GM18867 (cell line): ENCODE measurements around the gene SPDYE1.
"Not testable (repeated sequence)": the region's sequence is repeated elsewhere in the genome, so short reads cannot be mapped to it uniquely, and the experiment has no call there.

Experiments used
- ATAC-seq: cut with Tn5 transposase; IDR thresholded peaks from one replicate; pipeline ENCODE4 v1.9.1; 2021; ENCODE audit warnings: mild to moderate bottlenecking, moderate library complexity; ENCODE audit not compliant: unreplicated experiment

SPDYE1 gene, protein sequence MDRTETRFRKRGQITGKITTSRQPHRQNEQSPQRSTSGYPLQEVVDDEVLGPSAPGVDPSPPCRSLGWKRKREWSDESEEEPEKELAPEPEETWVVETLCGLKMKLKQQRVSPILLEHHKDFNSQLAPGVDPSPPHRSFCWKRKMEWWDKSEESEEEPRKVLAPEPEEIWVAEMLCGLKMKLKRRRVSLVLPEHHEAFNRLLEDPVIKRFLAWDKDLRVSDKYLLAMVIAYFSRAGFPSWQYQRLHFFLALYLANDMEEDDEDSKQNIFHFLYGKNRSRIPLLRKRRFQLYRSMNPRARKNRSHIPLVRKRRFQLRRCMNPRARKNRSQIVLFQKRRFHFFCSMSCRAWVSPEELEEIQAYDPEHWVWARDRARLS

DNA sequence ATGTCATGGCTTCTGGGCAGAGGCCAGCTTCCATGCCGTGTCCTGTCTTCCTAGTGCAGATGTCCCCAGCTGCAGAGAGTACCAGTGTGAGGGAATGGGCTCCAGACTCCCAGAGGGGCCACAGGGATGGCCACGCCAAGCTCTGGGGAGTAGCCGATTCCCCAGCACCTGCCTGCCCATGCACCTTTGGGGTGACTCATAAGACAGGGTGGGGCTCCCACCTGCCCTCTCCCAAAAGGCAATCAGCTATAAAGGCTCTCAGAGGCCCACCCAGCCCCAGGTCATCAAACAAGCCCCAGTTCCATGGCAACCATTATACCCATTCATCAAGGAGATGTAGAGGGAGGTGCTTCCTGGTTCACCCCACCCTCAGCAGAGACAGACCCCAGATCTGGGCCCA, at the start of gene SPDYE1:
SPDYE1 (plus strand) TSS at position 366 of the 400 bp plus-strand sequence. CDS start 2,053 bp downstream, outside the sequence.
- ATAC-seq: not testable (repeated sequence)

DNA sequence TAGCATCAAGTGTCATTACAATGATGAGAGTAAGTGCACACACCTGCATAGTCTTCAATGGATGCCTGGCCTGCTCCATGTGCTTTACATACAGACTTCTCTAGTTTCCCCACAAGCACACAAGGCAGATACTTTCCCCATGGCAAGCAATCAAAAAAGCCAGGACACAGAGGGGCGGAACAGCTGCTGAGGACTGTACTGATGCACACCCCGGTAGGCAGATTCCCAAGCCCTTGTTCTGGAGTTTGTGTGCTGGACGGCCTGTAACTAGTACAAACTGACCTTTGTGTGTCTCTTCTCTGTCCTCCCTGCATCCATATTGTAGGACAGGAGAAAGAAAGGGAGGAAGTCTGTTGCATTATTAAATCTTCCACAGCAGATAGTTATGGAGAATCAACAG, 45.7 kb upstream of the SPDYE1 start:
- no peak for ATAC-seq

DNA sequence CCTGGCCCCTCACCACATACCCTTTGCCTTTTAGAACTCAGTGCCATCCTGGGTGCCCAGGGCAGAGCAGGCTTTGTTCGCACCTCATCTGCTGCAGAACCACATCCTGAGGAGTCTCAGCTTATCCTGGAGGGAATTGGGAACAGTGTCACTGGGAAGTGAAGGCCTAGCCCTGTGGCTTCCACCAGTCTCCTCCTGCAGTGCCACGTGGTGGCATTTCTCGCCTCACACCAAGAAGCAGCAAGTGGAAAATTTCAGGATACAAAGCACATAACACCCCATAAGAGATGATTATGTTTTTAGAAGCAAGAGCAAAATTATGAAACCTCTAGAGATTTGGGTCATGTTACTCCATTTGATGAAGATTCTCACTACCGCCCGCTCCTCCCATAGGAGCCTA, 44.6 kb upstream of the SPDYE1 start:
- ATAC-seq: no peak

DNA sequence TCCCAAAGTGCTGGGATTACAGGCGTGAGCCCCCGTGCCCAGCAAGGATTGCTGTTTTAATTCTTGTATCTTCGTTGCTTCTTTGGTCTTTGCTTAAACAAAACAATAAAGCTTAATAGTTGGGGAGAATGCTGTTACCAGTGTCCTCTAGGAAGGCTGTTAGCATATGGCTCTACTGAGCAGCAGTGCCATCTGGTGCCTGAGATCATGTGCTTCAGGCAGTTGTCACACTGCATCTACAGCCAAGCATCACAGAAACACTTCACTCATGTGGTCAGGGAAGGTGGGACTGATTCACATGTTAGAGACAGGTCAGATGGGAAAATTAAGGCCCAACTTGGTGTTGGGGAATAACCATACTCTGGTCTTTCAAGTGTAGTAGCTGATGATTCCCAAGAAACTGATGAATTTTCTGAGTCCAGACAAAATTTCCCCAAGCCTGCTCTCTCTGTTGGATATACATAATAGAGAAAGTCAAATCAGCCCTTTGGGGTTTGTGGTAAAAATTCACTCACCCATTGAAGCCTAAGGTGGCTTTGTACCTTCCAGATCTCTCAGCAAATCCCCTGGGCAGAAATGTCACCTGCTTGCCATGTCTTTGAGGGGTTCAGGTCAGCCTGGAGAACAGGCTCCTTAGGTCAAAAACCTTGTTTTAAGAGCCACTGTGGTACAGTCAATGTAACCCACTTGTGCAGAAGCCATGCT, 43.0 kb upstream of the SPDYE1 start:
- peak; percentile 55 for ATAC-seq

DNA sequence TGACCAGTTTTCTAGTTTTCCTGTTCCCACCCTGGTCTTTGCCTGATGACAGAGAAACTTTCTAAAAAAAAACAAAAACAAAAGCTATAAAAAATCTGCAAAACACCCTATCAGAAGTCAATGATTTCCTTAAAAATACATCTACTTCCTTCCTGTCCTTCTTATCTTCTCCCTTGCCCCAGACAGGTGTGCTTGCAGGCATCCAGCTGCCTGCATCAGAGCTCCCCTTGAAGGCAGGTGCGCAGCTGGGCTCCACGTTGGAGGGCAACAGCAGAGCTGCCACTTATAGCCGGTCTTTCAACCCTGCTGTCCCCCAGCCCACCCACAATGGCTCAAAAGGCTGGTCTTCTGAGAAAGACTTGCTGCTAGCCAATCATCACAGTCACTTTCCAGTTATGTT, 41.7 kb upstream of the SPDYE1 start:
- no peak for ATAC-seq

DNA sequence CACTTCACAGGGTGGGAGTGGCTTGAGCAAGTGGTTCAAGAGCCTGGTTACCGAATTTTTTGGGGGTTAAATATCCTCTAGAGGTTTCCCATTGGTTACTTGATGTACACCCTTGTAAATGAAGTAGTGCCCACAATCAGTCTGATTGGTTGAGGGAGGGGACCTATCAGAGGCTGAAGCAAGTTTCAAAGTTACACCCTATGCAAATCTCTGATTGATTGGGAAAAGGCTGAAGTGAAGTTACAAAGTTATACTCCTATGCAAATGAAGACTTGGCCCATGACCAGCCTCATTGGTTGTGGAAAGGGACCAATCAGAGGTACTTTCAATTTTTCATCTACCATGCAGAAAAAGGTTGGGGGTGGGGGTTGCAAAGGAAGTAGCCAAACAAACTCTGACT, 36.8 kb upstream of the SPDYE1 start:
- no peak for ATAC-seq

DNA sequence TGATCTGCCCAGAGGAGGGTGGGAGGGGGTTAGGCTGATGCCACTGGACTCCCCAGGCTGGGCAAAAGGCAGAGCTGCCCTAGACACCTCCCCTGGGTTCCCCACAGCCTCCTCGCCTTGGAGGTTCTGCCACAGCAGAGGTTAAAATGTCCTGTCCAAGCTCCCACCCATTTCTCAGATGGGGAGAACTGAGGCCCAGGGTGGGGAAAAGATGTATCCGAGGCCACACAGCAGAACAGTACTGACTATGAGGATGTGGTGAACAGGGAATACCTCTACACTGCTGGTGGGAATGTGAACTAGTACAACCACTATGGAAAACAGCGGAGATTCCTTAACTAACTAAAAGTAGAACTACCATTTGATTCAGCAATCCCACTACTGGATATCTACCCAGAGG, 31.3 kb upstream of the SPDYE1 start:
- not testable (repeated sequence) for ATAC-seq

DNA sequence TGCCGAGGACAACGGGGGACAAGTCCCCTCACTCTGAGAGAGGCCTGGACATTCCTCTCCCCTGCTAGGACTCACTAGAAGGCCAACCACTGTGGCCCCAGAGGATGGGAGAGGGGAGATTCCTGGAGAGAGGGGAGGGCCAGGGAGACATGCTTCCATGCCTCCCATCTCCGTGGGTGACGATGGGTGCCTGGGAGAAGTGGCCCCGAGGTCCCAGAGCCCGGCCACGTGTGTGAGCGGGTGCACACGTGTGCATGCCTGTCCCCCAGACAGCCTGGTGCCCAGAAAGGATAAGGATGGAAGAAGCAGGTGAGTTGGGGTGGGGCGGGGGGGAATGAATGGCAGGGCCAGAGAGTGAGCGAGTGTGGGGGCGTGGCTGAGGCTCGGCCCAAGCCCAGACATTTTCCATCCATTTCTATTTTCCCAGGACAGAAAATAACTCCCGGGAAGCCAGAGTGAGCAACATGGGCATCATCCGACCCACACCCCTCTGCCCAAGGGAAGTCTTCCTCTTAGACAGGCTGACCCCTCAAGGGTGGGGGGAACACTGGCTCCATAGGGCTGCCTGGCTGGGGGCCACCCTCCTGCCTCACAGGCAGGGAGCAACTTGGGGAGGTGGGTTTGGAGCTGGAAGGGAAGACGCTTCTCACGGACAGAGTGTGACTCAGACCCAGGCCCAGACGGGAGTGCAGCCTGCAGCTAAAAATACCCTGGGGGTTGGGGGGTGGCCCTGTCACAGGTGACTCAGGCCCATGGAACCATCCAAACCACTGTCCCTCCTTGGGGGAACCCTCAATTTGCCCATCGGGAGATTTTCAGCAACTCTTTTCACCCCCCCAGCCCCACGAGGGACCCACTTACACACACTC, 29.3 kb upstream of the SPDYE1 start:
- ATAC-seq: not testable (repeated sequence)

DNA sequence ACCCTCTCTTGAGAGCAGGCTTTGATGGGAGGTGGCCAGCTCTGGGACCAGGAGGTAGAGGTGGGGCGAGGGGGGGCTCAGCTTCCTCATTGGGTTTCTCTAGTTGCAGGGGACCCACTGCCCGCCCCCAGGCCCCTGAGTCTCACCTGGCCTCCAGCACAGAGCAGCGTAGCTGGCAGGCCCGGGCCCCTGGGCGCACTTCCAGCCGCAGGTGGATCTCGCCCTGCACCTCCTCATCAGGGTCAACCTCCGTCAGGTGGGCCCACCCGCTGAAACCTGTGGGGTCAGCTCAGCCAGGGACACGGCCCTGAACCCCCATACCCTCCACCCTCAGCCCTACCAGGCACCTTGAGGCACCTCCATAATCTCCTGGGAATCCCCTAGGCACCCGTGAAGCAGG, 28.1 kb upstream of the SPDYE1 start:
- ATAC-seq: not testable (repeated sequence)

DNA sequence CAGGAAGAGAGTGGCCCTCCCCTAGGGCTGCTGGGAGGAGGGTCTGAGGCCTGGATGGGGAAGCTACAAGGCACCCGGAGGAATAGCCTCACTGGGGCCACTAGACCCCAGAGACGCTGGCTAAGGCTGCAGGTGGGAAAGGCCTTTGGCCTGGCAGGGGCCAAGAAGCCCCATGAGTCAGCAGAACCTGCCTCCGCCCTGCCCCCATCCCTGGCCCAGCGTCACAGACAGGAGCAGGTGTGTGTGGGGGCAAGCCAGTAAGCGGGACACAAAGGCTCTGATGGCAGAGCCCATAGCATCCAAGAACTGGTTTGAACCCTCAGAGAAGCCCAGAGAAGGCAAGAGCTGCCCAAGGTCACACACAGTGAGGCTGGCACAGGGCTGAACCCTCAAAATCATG, 27.0 kb upstream of the SPDYE1 start:
- ATAC-seq: not testable (repeated sequence)

DNA sequence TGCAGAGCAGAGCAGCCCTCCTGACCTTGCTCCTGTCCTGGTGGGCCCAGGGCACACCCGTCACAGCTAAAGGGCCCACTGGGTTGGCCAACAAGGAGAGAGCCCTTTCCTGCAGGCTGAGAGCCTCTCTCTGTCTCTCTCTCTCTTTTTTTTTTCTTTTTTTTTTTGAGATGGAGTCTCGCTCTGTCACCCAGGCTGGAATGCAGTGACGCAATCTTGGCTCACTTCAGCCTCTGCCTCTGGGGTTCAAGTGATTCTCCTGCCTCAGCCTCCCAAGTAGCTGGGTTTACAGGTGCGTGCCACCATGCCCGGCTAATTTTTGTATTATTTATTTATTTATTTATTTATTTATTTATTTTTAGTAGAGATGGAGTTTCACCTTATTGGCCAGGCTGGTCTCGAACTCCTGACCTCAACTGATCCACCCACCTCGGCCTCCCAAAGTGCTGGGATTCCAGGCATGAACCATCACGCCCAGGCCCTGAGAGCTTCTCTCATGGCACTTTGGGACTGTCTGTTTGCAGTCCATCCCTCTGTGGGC, 23.6 kb upstream of the SPDYE1 start:
- ATAC-seq: not testable (repeated sequence)

DNA sequence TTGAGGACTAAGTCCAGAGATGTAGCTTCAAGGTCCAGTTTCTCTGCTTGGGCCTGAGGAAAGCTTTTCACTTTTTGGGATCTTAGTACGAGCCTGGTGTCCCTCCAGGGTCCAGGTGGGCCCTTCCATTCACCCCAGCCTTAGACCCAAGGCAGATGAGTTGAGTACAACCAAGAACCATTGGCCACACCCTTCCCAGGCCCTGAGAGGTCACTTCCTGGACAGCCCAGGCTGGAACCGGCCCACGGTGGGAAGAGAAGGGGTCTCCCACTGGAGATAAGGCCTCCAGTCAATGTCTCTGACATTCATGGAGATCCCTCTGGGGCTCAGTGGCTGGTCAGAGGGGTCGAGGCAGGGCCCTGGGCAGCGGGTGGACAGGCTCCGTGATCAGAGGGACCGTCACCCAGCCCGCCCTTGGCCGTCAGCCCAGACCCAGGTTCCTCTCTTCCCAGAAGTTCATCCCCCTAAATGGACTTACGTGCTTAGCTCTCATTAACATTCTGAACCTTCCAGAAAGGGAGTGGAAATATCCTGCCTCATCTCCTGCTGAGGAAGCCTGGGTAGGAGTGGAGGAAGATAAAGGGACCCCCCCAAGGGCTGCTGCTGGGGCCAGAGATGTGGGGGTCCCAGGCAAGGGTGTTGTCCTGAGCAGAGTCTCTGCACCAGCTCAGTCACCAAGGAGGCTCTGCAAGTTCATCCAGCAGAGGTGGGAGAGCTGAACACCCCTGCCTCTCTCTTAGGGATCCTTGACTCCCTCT, 22.8 kb upstream of the SPDYE1 start:
- ATAC-seq: not testable (repeated sequence)

DNA sequence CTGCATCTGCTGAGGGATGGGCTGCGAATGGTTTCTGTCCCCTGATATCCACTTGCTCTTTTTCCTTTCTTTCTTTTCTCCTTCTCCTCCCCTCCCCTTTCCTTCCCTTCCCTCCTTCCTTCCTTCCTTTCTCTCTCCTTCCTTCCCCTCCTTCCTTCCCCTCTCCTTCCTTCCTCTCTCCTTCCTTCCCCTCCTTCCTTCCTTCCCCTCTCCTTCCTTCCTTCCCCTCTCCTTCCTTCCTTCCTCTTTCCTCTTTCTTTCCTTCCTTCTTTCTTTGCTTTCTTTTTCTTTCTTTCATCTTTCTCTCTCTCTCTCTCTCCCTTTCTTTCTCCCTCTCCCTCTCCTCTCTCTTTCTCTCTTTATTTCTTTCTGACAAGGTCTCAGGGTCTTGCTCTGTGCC, 20.2 kb upstream of the SPDYE1 start:
- ATAC-seq: no peak

DNA sequence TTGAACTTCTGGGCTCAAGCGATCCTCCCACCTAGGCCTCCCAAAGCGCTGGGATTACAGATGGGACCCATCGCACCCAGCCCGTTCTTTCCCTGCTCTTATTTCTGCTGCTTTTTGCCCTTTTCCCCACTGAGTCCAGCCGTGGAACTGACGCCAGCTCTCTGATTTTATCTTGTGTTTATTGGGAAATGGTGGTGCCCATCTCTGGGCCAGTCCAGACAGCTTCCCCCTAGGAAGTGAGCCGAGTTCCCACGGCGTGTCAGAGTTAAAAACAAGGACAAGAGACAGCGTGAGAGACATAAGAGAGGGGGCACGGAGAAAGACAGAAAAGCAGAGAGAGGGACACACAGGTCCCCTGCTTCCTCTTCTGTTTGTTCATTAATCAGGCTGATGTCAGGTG, 19.6 kb upstream of the SPDYE1 start:
- not testable (repeated sequence) for ATAC-seq

DNA sequence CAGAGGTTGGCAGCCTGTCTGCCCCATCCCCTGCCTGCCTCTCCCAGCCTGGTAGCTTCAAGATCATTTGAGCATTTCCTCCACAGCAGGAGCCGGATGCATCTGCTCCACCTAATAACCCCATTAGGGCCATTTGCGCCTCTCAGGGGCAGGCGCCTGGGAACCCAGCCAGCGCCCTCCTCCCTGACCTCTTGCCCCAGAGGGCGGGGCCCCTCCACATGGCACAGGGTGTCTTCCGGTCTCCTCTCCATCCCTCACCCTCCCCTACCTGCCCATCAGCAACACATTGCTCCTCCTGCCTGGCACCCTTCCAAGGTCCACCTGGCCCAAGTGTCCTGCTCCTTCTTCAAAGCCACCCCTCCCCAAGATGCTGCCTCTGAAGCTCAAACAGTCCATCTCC, 14.8 kb upstream of the SPDYE1 start:
- not testable (repeated sequence) for ATAC-seq

DNA sequence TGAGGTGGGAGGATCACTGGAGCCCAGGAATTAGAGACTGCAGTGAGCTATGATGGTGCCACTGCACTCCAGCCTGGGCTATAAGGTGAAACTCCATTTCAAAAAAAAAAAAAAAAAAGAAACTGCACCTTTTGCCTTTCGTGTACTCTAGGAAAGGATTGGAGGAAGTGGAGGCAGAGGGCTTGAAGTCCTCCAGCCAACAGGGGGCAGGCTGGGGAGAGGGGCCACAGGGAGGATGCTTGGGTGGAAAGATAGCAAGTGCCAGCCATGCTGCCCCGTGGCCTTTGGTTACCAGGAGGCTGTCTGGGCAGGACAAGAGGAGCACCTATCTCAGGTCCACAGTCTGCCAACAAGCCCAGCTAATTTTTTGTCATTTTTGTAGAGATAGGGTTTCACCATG, 14.0 kb upstream of the SPDYE1 start:
- not testable (repeated sequence) for ATAC-seq

DNA sequence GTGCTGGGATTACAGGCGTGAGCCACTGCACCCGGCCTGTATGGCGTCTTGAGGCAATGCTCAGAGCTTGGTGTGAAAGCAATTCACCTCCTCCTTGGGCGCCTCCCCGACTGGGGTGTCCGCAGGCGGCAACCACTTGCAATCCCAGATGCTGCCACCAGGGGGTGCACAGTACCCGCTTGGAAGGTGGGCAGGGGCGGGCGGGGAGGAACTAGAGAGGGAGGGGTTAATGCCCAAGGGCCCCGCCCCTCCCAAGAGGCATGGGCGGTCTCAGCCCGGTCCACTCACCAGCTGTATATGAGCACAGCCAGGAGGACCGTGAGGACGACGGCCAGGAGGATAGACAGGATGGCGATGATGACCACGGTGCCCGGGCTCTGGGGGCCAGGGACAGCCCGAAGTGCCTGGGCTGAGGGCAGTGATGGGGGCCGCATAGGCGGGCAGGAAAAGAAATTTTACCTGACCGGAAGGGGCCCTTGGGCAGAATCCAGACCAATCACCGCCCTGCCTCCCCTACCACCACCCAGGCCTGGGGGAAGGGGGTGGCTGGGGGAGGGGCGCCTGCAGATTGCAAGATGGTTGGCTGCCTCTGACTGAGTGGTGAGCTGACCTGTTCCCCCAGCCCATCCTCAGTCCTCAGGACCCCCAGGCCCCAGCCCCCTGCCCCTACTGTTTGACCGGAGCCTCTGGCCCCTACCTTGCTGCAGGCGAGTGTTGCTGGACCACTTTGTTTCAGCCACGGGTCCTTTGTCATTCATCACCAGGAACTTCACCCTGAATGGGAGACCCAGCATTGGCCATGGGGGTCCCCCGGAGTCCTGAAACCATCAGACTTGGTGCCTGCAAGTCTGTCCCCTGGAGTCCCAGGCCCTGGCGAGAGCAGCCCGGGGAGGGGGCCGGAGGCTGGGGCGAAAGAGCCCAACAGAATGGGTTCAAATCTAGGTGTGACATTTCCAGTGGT, 11.5 kb upstream of the SPDYE1 start:
- peak; percentile 83 for ATAC-seq

DNA sequence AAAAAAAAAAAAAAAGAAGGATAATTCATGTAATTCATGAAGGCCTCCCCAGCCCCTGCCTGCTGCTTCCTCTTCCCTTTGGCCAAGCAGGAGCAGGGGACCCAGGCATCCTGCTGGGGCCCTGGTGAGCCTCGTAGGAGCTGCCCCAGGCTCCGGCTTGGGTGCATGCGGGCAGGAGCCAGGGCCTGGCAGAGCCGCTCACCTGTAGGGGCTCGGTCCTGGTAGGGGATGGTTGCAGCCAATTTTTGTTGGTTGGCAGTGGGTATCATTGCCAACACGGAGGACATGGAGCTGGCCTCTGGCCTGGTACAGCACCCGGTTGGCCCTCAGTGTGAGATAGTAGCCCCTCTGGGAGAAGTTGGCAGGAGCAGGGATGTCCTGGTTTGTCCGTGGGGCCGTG, 10.2 kb upstream of the SPDYE1 start:
- not testable (repeated sequence) for ATAC-seq

DNA sequence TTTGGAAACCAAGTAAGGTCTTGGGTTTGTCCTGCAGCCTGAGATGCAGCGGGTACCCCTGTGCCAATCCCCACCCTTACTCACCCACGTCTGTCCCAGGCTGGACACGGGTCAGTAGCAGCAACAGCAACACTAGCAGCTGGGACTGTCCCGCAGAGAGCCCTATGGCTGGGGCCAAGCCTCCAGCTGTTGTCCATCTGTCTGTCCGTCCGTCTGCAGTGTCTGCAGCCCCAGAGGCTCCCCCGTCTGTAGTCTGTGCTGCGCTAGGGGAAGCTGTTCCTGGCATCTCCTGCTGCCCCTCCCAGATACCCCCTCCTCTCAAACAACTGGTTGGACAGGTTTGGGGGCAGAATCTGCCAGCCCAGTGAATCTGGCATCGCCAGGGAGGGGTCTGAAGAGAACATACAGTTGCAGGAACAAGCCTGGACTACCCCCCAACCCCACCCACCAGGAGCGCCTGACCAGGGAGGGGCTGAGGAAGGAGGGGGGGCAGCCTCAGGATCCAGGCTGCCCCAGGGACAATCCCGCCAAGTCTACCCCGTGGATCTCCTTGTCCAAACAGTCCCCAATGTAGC, 7.6 kb upstream of the SPDYE1 start:
- not testable (repeated sequence) for ATAC-seq
